ENCODE measurements around the gene IDI1. TPM values are rescaled to one million over a fixed set of nuclear protein-coding genes. Genes with fewer than 3 reads are reported as not detected.

IDI1 gene
- polyA plus RNA-seq, 1 experiment: 10.0 TPM

- Histone ChIP-seq H3K4me3 (ENCODE audit: low read depth, low read length) (no peak overlapping the region), H3K36me3 (ENCODE audit: control insufficient read depth, insufficient read depth, low read length) (peaks cover 12% of the 10 kb centered on the region), H3K27me3 (ENCODE audit: control insufficient read depth, insufficient read depth, low read length) (no peaks in the 10 kb centered on the region)
- no peak for TF ChIP-seq CTCF (IDR thresholded peaks at IDR 0.05; ENCODE audit: insufficient read depth, low read depth, low read length)
- no peak for DNase-seq (ENCODE audit: low read depth)
- ChIA-PET CTCF (no interaction called here), POLR2A (no interaction called here)
Measured at GRCh38 chr10:990808-991207, 58.1 kb downstream of the IDI1 start.

Other genes starting within 250 kb of the IDI1 start
- gene LARP4B, start 117.4 kb downstream of the IDI1 start, polyA plus RNA-seq (2011; rRNA removed): 37.0 and 38.4 TPM in 2 replicates
- gene GTPBP4, start 60.7 kb downstream of the IDI1 start, polyA plus RNA-seq (2011; rRNA removed): 17.3 and 27.3 TPM in 2 replicates
- not detected in 2 replicates for gene IDI2, start 23.3 kb downstream of the IDI1 start, polyA plus RNA-seq (2011; rRNA removed)
- 10.9 and 12.7 TPM in 2 replicates for gene WDR37, start 7.3 kb upstream of the IDI1 start, polyA plus RNA-seq (2011; rRNA removed)